HCT116 (cell line): ENCODE data around the gene SDE2. TPM values are rescaled to one million over a fixed set of nuclear protein-coding genes. Genes with fewer than 3 reads are reported as not detected.

Experiments used
- ATAC-seq: fragments of 200-7000 bp; cut with Tn5 transposase; 2 replicates; pipeline ENCODE4 v1.9.1; 2020; ENCODE audit warnings: mild to moderate bottlenecking, moderate library complexity
- BruUV-seq: library from RNA; stranded (reverse); fragments of 400-500 nt; replicated peaks from 2 replicates; lab custom pipeline; 2021; lab: Mats Ljungman, UMichigan
- CTCF ChIA-PET: fragments of 300-600 bp; sonication (Branson Sonifier 250); formaldehyde crosslinking; loops from one replicate; lab custom pipeline; 2021; ENCODE audit warnings: antibody characterized with exemption; lab: Charles Lee
- POLR2A ChIA-PET: fragments of 300-600, 350-600 bp; sonication (Branson Sonifier 250); formaldehyde crosslinking; loops from one replicate; lab custom pipeline; 2021; ENCODE audit warnings: antibody characterized with exemption; lab: Charles Lee
- RAD21 ChIA-PET, 2 experiments: fragments of 300-600 bp; sonication (Branson Sonifier 250); formaldehyde crosslinking; loops; one replicate each; lab custom pipeline; 2023; ENCODE audit warnings: low total read pairs in 2 of 2; ENCODE audit not compliant: uncharacterized antibody in 2 of 2, unreplicated experiment in 2 of 2, low non-redundant PET in 1 of 2; lab: Charles Lee
- DNase-seq: peaks from one replicate; pipeline ENCODE4 v3.0.0-alpha.2; 2010; ENCODE audit warnings: low read depth, low spot score
- H2AFZ ChIP-seq: fragments of 200-600 bp; shearing (Covaris generic), sonication (generic); 2 replicates; pipeline ENCODE4 v1.6.1; 2017; ENCODE audit warnings: low read depth, mixed run types, mixed read lengths, antibody characterized with exemption, low read length; ENCODE audit not compliant: poor library complexity, severe bottlenecking
- H3K27ac ChIP-seq: 2 replicates; pipeline ENCODE4 v1.5.1; 2012; ENCODE audit warnings: low read depth, low read length
- H3K27me3 ChIP-seq: fragments of 200-600 bp; sonication (generic); 2 replicates; pipeline ENCODE4 v1.6.1; 2016; ENCODE audit warnings: mixed run types, low read length, mixed read lengths; ENCODE audit not compliant: insufficient read depth
- H3K36me3 ChIP-seq, 2 experiments: fragments of 200-500 bp in 1 of 2; fragments of 200-600 bp in 1 of 2; sonication (Bioruptor generic) in 1 of 2; sonication (generic) in 1 of 2; 2 replicates each; pipeline versions ENCODE4 v1.5.1 to v1.6.1; 2014 to 2016; ENCODE audit warnings: low read length in 2 of 2, inconsistent platforms in 1 of 2, mixed read lengths in 1 of 2, mixed run types in 1 of 2; ENCODE audit not compliant: insufficient read depth in 2 of 2, control insufficient read depth in 1 of 2
- H3K4me1 ChIP-seq, 2 experiments: fragments of 200-600 bp in 1 of 2; sonication (generic) in 1 of 2; 2 replicates each; pipeline versions ENCODE4 v1.5.1 to v1.6.1; 2012 to 2017; ENCODE audit warnings: low read length in 2 of 2, inconsistent platforms in 1 of 2, mild to moderate bottlenecking in 1 of 2, mixed read lengths in 1 of 2, mixed run types in 1 of 2, moderate library complexity in 1 of 2; ENCODE audit not compliant: insufficient read depth in 2 of 2, control insufficient read depth in 1 of 2
- H3K4me2 ChIP-seq: fragments of 200-600 bp; sonication (generic); 2 replicates; pipeline ENCODE4 v1.6.1; 2017; ENCODE audit warnings: mixed run types, low read length, mixed read lengths
- H3K4me3 ChIP-seq, 2 experiments: fragments of 200-600 bp in 1 of 2; sonication (generic) in 1 of 2; replicated peaks in 1 of 2; 2 replicates each; pipeline ENCODE4 v1.5.1; 2011 to 2016; ENCODE audit warnings: low read length in 2 of 2, control low read depth in 1 of 2, low read depth in 1 of 2, mild to moderate bottlenecking in 1 of 2, mixed read lengths in 1 of 2, mixed run types in 1 of 2
- H3K79me2 ChIP-seq: fragments of 200-600 bp; sonication (generic); 2 replicates; pipeline ENCODE4 v1.6.1; 2017; ENCODE audit warnings: mild to moderate bottlenecking, mixed run types, low read length, moderate library complexity, mixed read lengths; ENCODE audit not compliant: insufficient read depth
- H3K9ac ChIP-seq: fragments of 200-600 bp; sonication (generic); 2 replicates; pipeline ENCODE4 v1.6.1; 2016; ENCODE audit warnings: low read length, mixed read lengths
- H3K9me2 ChIP-seq: fragments of 200-600 bp; sonication (generic), shearing (Covaris generic); 2 replicates; pipeline ENCODE4 v1.6.1; 2017; ENCODE audit warnings: mixed run types, mild to moderate bottlenecking, moderate library complexity; ENCODE audit not compliant: insufficient read depth
- H3K9me3 ChIP-seq, 2 experiments: fragments of 200-500 bp in 1 of 2; fragments of 200-600 bp in 1 of 2; sonication (Bioruptor generic) in 1 of 2; sonication (generic) in 1 of 2; 2 replicates each; pipeline ENCODE4 v1.6.1; 2014 to 2017; ENCODE audit warnings: low read length in 2 of 2, mixed read lengths in 2 of 2, inconsistent platforms in 1 of 2, low read depth in 1 of 2, mild to moderate bottlenecking in 1 of 2, mixed run types in 1 of 2, moderate library complexity in 1 of 2; ENCODE audit not compliant: control insufficient read depth in 1 of 2, insufficient read depth in 1 of 2
- H4K20me1 ChIP-seq: fragments of 200-600 bp; sonication (generic), shearing (Covaris generic); 2 replicates; pipeline ENCODE4 v1.6.1; 2017; ENCODE audit warnings: mixed run types, mild to moderate bottlenecking, moderate library complexity; ENCODE audit not compliant: insufficient read depth
- ATF3 ChIP-seq: IDR thresholded peaks from 2 replicates; pipeline ENCODE4 v1.6.1; 2012
- CBX3 ChIP-seq: IDR thresholded peaks from 2 replicates; pipeline ENCODE4 v1.6.1; 2012; ENCODE audit warnings: low read depth
- CTCF ChIP-seq, 3 experiments: fragments of 200-600 bp in 1 of 3; sonication (generic) in 1 of 3; IDR thresholded peaks in 2 of 3; conservative IDR thresholded peaks in 1 of 3; 2 replicates each; pipeline ENCODE4 v1.5.1; 2012 to 2017; ENCODE audit warnings: low read depth in 2 of 3, low read length in 2 of 3, antibody characterized with exemption in 1 of 3, borderline replicate concordance in 1 of 3, control low read depth in 1 of 3, mild to moderate bottlenecking in 1 of 3, mixed read lengths in 1 of 3, mixed run types in 1 of 3, moderate library complexity in 1 of 3; ENCODE audit not compliant: insufficient read depth in 1 of 3
- EGR1 ChIP-seq: IDR thresholded peaks from 2 replicates; pipeline ENCODE4 v1.6.1; 2012; ENCODE audit warnings: low read depth
- EZH2 ChIP-seq: fragments of 200-600 bp; sonication (generic); IDR thresholded peaks from 2 replicates; pipeline ENCODE4 v1.6.1; 2017; ENCODE audit warnings: antibody characterized with exemption, mixed run types
- FOSL1 ChIP-seq: IDR thresholded peaks from 2 replicates; pipeline ENCODE4 v1.6.1; 2012; ENCODE audit warnings: low read depth
- JUND ChIP-seq: IDR thresholded peaks from 2 replicates; pipeline ENCODE4 v1.6.1; 2012
- MAX ChIP-seq: IDR thresholded peaks from 2 replicates; pipeline ENCODE4 v1.6.1; 2012
- POLR2A ChIP-seq: IDR thresholded peaks from 2 replicates; pipeline ENCODE4 v1.7.0; 2011; ENCODE audit warnings: borderline replicate concordance; ENCODE audit not compliant: insufficient read depth, insufficient read length; ENCODE audit errors: extremely low read depth
- RAD21 ChIP-seq: IDR thresholded peaks from 2 replicates; pipeline ENCODE4 v1.6.1; 2012; ENCODE audit warnings: low read depth, mild to moderate bottlenecking
- REST ChIP-seq: IDR thresholded peaks from 2 replicates; pipeline ENCODE4 v1.6.1; 2012; ENCODE audit warnings: low read depth
- SIN3A ChIP-seq: IDR thresholded peaks from 2 replicates; pipeline ENCODE4 v1.6.1; 2012; ENCODE audit warnings: low read depth
- YY1 ChIP-seq: IDR thresholded peaks from 2 replicates; pipeline ENCODE4 v1.6.1; 2011; ENCODE audit warnings: low read length, low read depth, moderate library complexity, mild to moderate bottlenecking; ENCODE audit not compliant: insufficient replicate concordance; ENCODE audit errors: extremely low read depth
- intact Hi-C: fragments of 100-400 bp; cut with micrococcal nuclease; formaldehyde crosslinking; loops from 2 replicates; pipeline ENCODE4 v1.10.0; 2022
- total RNA-seq: library from RNA; stranded (reverse); gene quantifications from one replicate; pipeline ENCODE4 v1.2.1, GENCODE V29; 2021; ENCODE audit not compliant: unreplicated experiment

The SDE2 gene
- total RNA-seq, 1 experiment from 2014 or later, result 22.5 TPM

GRCh38 chr1:225987491-225988316 lies 11.4 kb downstream of the SDE2 start:
- ATAC-seq, result no peak
- CTCF ChIA-PET, result interaction anchor here (1.0 to 2.1 kb wide), 11 partner anchors 9 to 513 kb away, joined by 3 to 24 read pairs (median 4); partner anchors contain the start of genes H3-3A and SDE2
- H3K9me2 ChIP-seq, result no peaks in the 10 kb centered on the region
- BruUV-seq, result no TSS peak
- H3K4me3 ChIP-seq, result no peak overlapping the region
- H3K4me2 ChIP-seq, result no peak overlapping the region
- no peak overlapping the region for H3K27ac ChIP-seq
- no peaks in the 10 kb centered on the region for H3K9me3 ChIP-seq
- no peaks in the 10 kb centered on the region for H3K27me3 ChIP-seq
- RAD21 ChIA-PET, result interaction anchor here (0.6 to 0.9 kb wide), 2 partner anchors 75 to 121 kb away, joined by 3 to 4 read pairs; partner anchors contain the start of gene H3-3A (in 1 of the 2)
- intact Hi-C loops, result no loop called here
- H3K36me3 ChIP-seq, result peaks cover 65 to 76% of the 10 kb centered on the region in 2 experiments
- peak; percentile 44 for DNase-seq
- H2AFZ ChIP-seq, result no peak overlapping the region
- no peaks in the 10 kb centered on the region for H3K4me1 ChIP-seq
- H3K9ac ChIP-seq, result no peak overlapping the region
- POLR2A ChIA-PET, result interaction anchor here (0.6 to 1.7 kb wide), 2 partner anchors 12 to 20 kb away, joined by 4 to 8 read pairs; partner anchors contain the start of gene SDE2
- TF ChIP-seq EGR1 (no peak), MAX (no peak), SIN3A (no peak), POLR2A (no peak), CBX3 (no peak), FOSL1 (no peak), RAD21 (peak; percentile 50), REST (no peak), EZH2 (no peak), ATF3 (no peak), JUND (no peak), YY1 (no peak), CTCF (IDR thresholded peaks at IDR 0.05 in 2 of 3, conservative IDR thresholded peaks at IDR 0.05 in 1 of 3; ENCODE audit: borderline replicate concordance in 1 of 3, insufficient read depth in 1 of 3, low read depth in 2 of 3, low read length in 2 of 3) (peak; percentile 63 to 81 (median 66))
- peaks cover 40% of the 10 kb centered on the region for H3K79me2 ChIP-seq
- peaks cover 7% of the 10 kb centered on the region; the same call in 1 of the 2 replicates for H4K20me1 ChIP-seq
